ENCODE data around the gene TMPO. TPM values are rescaled to one million over a fixed set of nuclear protein-coding genes. Genes with fewer than 3 reads are reported as not detected.

Gene TMPO
- polyA plus RNA-seq, 3 donors = 35.7 to 67.3 (median 52.1) TPM

DNA sequence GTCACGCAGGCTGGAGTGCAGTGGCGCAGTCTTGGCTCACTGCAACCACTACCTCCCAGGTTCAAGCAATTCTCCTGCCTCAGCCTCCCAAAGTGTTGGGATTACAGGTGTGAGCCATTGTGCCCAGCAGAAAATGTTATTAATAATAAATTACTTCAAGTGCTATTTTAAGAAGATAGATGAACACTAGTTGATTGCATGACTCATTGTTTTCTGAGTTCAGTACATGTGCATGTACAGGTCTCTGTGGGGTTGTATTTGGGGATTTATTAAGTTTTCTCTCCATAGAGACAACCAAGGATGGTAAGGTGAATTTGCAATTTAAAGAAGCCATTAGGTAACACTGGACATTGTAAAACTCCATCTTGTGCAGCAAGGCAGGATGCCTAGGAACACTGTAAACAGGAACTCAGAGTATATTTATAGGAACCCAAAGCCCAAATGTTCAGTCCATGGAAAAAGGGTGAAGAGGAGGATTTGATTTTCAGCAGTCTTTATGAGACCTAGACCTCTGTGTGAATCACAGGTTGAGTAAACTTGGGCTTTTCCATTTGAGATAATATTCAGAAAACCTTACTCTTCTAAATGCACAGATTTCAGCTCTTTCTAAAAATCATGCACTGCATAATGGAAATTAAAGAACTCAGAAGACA is 49.3 kb upstream of the TMPO start:
- H3K36me3 ChIP-seq (replicated peaks in 1 of 2; ENCODE audit: control insufficient read depth in 1 of 2, insufficient read depth in 2 of 2, low read length in 2 of 2) = no peaks in the 10 kb centered on the region
- DNase-seq = peak in 2 of 3 donors; percentile 37 to 69
- H3K27me3 Mint-ChIP-seq (ENCODE audit: low read depth in 3 of 3) = peaks cover 0 to 2% (median 0%) of the 10 kb centered on the region in 3 donors
- H3K9ac ChIP-seq (ENCODE audit: insufficient read depth, low read length, poor library complexity, severe bottlenecking) = no peak overlapping the region
- WGBS (ENCODE audit: insufficient coverage) = no CpG with 5 or more reads among the region's 2 CpGs
- no peak overlapping the region for H3K4me3 Mint-ChIP-seq
- intact Hi-C loops (cut with micrococcal nuclease) = loop anchor here in 1 of 2 donors (2.0 to 5.0 kb wide), 2 partner anchors 27 to 39 kb away; no protein-coding TSS in a partner anchor
- H2AFZ ChIP-seq (ENCODE audit: insufficient read depth, low read depth, low read length, poor library complexity, severe bottlenecking) = peak overlapping the region; percentile 4
- H3K9me3 Mint-ChIP-seq = peaks cover 0 to 4% (median 0%) of the 10 kb centered on the region in 7 donors
- H4K20me1 ChIP-seq (ENCODE audit: insufficient read depth, low read length) = no peaks in the 10 kb centered on the region
- H3K27ac ChIP-seq (ENCODE audit: low read depth in 1 of 2, low read length in 2 of 2) = peak overlapping the region in 1 of 2 donors; percentile 81
- peak overlapping the region; percentile 18 for H3K4me2 ChIP-seq (replicated peaks; ENCODE audit: extremely low read depth, low read length, poor library complexity, severe bottlenecking)
- peaks cover 72 to 81% of the 10 kb centered on the region in 2 donors for H3K4me1 ChIP-seq (ENCODE audit: control insufficient read depth in 1 of 2, insufficient read depth in 2 of 2, low read length in 2 of 2)
- no peaks in the 10 kb centered on the region for H3K9me3 ChIP-seq (replicated peaks in 1 of 2; ENCODE audit: control insufficient read depth in 1 of 2, insufficient read depth in 1 of 2, low read length in 2 of 2)
- H3K4me3 ChIP-seq (replicated peaks in 1 of 3; ENCODE audit: low read depth in 2 of 3, low read length in 3 of 3) = peak overlapping the region in 1 of 3 experiments; percentile 15
- peaks cover 78% of the 10 kb centered on the region for H3K4me1 Mint-ChIP-seq
- peaks cover 0 to 3% of the 10 kb centered on the region in 2 donors for H3K36me3 Mint-ChIP-seq
- no peaks in the 10 kb centered on the region for H3K79me2 ChIP-seq (ENCODE audit: insufficient read depth, low read length)
- TF ChIP-seq, protein P1, sequence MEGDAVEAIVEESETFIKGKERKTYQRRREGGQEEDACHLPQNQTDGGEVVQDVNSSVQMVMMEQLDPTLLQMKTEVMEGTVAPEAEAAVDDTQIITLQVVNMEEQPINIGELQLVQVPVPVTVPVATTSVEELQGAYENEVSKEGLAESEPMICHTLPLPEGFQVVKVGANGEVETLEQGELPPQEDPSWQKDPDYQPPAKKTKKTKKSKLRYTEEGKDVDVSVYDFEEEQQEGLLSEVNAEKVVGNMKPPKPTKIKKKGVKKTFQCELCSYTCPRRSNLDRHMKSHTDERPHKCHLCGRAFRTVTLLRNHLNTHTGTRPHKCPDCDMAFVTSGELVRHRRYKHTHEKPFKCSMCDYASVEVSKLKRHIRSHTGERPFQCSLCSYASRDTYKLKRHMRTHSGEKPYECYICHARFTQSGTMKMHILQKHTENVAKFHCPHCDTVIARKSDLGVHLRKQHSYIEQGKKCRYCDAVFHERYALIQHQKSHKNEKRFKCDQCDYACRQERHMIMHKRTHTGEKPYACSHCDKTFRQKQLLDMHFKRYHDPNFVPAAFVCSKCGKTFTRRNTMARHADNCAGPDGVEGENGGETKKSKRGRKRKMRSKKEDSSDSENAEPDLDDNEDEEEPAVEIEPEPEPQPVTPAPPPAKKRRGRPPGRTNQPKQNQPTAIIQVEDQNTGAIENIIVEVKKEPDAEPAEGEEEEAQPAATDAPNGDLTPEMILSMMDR (IDR thresholded peaks at IDR 0.05) = no peak
- peak overlapping the region; percentile 63 to 98 (median 94) for H3K27ac Mint-ChIP-seq
- H3K27me3 ChIP-seq (ENCODE audit: control insufficient read depth in 2 of 2, insufficient read depth in 2 of 2, low read length in 2 of 2) = no peaks in the 10 kb centered on the region

DNA sequence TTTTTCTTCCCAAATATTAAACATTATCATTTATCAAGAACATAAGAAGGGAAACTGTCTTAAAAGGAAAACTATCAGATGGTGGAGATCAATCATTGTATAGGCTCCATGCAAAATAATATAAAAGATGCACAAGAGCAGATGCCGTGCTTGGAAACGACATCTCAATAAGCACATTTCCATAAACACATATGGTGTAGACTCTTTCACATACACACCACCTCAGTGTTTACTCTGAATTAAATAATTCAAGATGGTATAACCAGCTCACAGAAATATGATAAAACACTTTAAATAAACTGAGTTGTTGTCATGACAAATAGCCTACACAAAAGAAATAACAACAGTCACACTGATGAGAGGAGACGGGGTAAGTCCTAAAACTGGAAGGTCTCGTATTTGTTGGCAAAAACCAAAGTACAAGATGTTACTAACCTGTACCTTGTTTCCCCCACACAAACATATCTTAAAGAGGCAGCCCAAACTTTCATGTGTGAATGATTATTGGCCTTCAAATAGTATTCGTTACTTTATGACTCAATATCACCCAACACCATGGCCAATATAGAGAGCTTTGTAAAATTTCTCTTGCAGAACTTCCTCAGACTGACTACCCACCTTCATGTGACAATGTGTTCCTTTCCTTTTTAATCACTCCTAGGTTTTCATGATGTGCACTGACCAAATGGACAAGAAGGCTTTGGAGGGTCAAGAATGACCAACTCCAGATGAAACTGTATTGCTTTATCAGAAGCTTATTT is 48.6 kb upstream of the TMPO start:
- Mint-ChIP-seq H3K27me3 (ENCODE audit: low read depth in 3 of 3) (peaks cover 0 to 2% (median 0%) of the 10 kb centered on the region in 3 donors), H3K4me1 (peaks cover 84% of the 10 kb centered on the region), H3K36me3 (peaks cover 0 to 3% of the 10 kb centered on the region in 2 donors), H3K4me3 (no peak overlapping the region), H3K27ac (peak overlapping the region in 6 of 7 donors; percentile 32 to 94 (median 74)), H3K9me3 (peaks cover 0 to 4% (median 0%) of the 10 kb centered on the region in 7 donors)
- TF ChIP-seq, protein P1 (IDR thresholded peaks at IDR 0.05) = no peak
- Histone ChIP-seq H3K9me3 (replicated peaks in 1 of 2; ENCODE audit: control insufficient read depth in 1 of 2, insufficient read depth in 1 of 2, low read length in 2 of 2) (no peaks in the 10 kb centered on the region), H3K9ac (ENCODE audit: insufficient read depth, low read length, poor library complexity, severe bottlenecking) (no peak overlapping the region), H3K79me2 (ENCODE audit: insufficient read depth, low read length) (no peaks in the 10 kb centered on the region), H3K4me1 (ENCODE audit: control insufficient read depth in 1 of 2, insufficient read depth in 2 of 2, low read length in 2 of 2) (peaks cover 77 to 82% of the 10 kb centered on the region in 2 donors), H3K4me2 (replicated peaks; ENCODE audit: extremely low read depth, low read length, poor library complexity, severe bottlenecking) (no peak overlapping the region), H3K27ac (ENCODE audit: low read depth in 1 of 2, low read length in 2 of 2) (peak overlapping the region in 1 of 2 donors; percentile 81), H3K4me3 (replicated peaks in 1 of 3; ENCODE audit: low read depth in 2 of 3, low read length in 3 of 3) (peak overlapping the region in 1 of 3 experiments; percentile 15), H3K27me3 (ENCODE audit: control insufficient read depth in 2 of 2, insufficient read depth in 2 of 2, low read length in 2 of 2) (no peaks in the 10 kb centered on the region), H4K20me1 (ENCODE audit: insufficient read depth, low read length) (no peaks in the 10 kb centered on the region), H3K36me3 (replicated peaks in 1 of 2; ENCODE audit: control insufficient read depth in 1 of 2, insufficient read depth in 2 of 2, low read length in 2 of 2) (no peaks in the 10 kb centered on the region), H2AFZ (ENCODE audit: insufficient read depth, low read depth, low read length, poor library complexity, severe bottlenecking) (no peak overlapping the region)
- DNase-seq = peak in 2 of 3 donors; percentile 21 to 50
- no CpG with 5 or more reads among the region's 5 CpGs for WGBS (ENCODE audit: insufficient coverage)
- intact Hi-C loops (cut with micrococcal nuclease) = loop anchor here in 1 of 2 donors (5.0 kb wide), 1 partner anchor 40 kb away; no protein-coding TSS in a partner anchor

Data from CD14-positive monocyte (primary cell).